ENCODE data around the gene TNFRSF17. TPM values are rescaled to one million over a fixed set of nuclear protein-coding genes. Genes with fewer than 3 reads are reported as not detected.

The TNFRSF17 gene
- total and polyA plus RNA-seq, 10 of the 15 experiments (the other 5 are each of a cell fraction or from before 2014, with no cell fraction given), result 106 to 461 (median 179) TPM

- intact Hi-C loops (cut with micrococcal nuclease; ENCODE audit: unreplicated experiment), result no loop called here
- Histone ChIP-seq H3K36me3 (ENCODE audit: control insufficient read depth in 2 of 2, insufficient read depth in 2 of 2, low read length in 1 of 2) (peaks cover 3 to 5% of the 10 kb centered on the region in 2 experiments; a peak in 3 of 4 replicates), H3K79me2 (ENCODE audit: control insufficient read depth, insufficient read depth, low read length) (no peaks in the 10 kb centered on the region), H3K4me3 (no peak overlapping the region), H2AFZ (ENCODE audit: control insufficient read depth, low read depth, low read length) (no peak overlapping the region), H3K9me3 (replicated peaks; ENCODE audit: control insufficient read depth, insufficient read depth, low read length) (no peaks in the 10 kb centered on the region), H3K4me1 (ENCODE audit: control insufficient read depth, insufficient read depth, low read length) (no peaks in the 10 kb centered on the region; the same call in 1 of the 2 replicates), H4K20me1 (ENCODE audit: control insufficient read depth, insufficient read depth) (no peaks in the 10 kb centered on the region; the same call in 1 of the 2 replicates), H3K4me2 (ENCODE audit: control insufficient read depth, insufficient read depth) (no peak overlapping the region), H3K27me3 (replicated peaks in 1 of 2; ENCODE audit: control insufficient read depth in 2 of 2, insufficient read depth in 2 of 2, low read length in 1 of 2) (no peaks in the 10 kb centered on the region), H3K27ac (ENCODE audit: control insufficient read depth, insufficient read depth) (no peak overlapping the region), H3K9ac (ENCODE audit: control insufficient read depth, insufficient read depth, low read length) (no peak overlapping the region)
- DNase-seq (ENCODE audit: low read depth, low spot score), result no peak
- RAD21 ChIA-PET (ENCODE audit: unreplicated experiment), result interaction anchor here (0.6 to 0.9 kb wide), 3 partner anchors 13 to 58 kb away, joined by 4 read pairs; no protein-coding TSS in a partner anchor
- peak; percentile 13 for FAIRE-seq
- in situ Hi-C loops (cut with MboI), result no loop called here
- 49% methylated on average over 2 of the region's 2 CpGs for WGBS (ENCODE audit: insufficient coverage, insufficient replicate concordance, low lambda C conversion rate, missing lambda C conversion rate)
- no peak for TF ChIP-seq JUND (IDR thresholded peaks at IDR 0.05; ENCODE audit: low read depth, low read length)
- no peak for TF ChIP-seq MTA3 (IDR thresholded peaks at IDR 0.05; ENCODE audit: borderline replicate concordance, low read length)
- TF ChIP-seq TARDBP (IDR thresholded peaks at IDR 0.05; ENCODE audit: borderline replicate concordance), result no peak
- TF ChIP-seq JUNB (IDR thresholded peaks at IDR 0.05), result no peak
- no peak for ATAC-seq
- BruUV-seq (replicated peaks), result no TSS peak
- CTCF ChIA-PET, result interaction anchor here (1.0 to 2.4 kb wide), 3 partner anchors 13 to 86 kb away, joined by 3 to 6 read pairs (median 3); no protein-coding TSS in a partner anchor
- POLR2A ChIA-PET, result interaction anchor here (1.1 kb wide), 1 partner anchor 10 kb away, joined by 3 read pairs; no protein-coding TSS in a partner anchor
- SMC1A ChIA-PET (ENCODE audit: uncharacterized antibody, unreplicated experiment), result interaction anchor here (0.8 to 1.6 kb wide), 6 partner anchors 13 to 65 kb away, joined by 3 to 4 read pairs (median 3); no protein-coding TSS in a partner anchor
These were observed 44.9 kb downstream of the TNFRSF17 start for GRCh38 chr16:12009922-12010321.

DNA sequence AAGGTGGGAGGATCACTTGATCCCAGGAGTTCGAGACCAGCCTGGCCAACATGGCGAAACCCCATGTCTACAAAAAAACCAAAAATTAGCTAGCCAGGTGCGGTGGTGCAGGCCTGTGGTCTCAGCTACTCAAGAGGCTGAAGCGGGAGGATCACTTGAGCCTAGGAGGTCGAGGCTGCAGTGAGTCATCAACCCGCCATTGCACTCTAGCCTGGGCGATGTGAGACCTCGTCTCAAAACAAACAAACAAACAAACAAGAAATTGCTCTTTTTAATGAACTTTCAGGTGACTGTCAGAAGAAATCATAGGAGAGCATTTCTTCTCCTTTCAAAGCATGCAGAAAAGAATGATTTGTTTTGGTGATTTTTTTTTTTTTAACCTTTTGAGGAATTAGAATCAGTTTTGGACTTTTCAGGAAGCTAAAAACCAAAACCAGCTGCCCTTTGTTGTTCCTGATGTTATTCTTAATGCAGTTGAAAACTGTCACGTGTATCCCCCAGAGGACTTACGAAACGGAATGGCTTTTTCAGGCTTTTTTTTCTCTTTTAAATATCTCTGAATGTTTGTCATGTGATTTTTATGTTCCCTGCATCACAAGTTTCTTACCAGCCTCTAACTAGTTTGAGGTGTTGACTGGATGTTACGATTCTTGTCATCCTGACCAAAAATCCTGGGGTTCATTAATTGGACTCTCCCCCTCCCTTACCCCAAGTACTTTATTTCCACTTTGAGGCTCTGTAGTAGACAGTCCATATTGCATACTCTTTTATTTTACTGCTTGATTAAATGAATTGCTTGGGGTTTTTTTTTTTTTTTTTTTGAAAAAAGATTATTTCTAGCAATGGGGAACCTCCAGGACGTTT is 45.6 kb downstream of the TNFRSF17 start:
- no peak overlapping the region for H3K4me2 ChIP-seq (ENCODE audit: control insufficient read depth, insufficient read depth)
- TF ChIP-seq ZNF384 (IDR thresholded peaks at IDR 0.05; ENCODE audit: borderline replicate concordance, low read depth, low read length), result 0 out of 2 replicates have a peak, but pooled peaks have one; percentile 23
- peak; percentile 60 for TF ChIP-seq RAD51 (IDR thresholded peaks at IDR 0.05)
- TF ChIP-seq ZNF687 (IDR thresholded peaks at IDR 0.05), result no peak
- TF ChIP-seq MEF2B (IDR thresholded peaks at IDR 0.05; ENCODE audit: partially characterized antibody, poor library complexity, severe bottlenecking), result peak; percentile 12
- 0 out of 2 replicates have a peak, but pooled peaks have one; percentile 67 for TF ChIP-seq CHD4 (IDR thresholded peaks at IDR 0.05)

More for the DNA sequence above, 45.6 kb downstream of the TNFRSF17 start:
- in situ Hi-C loops (cut with MboI), result no loop called here
- SMC1A ChIA-PET (ENCODE audit: uncharacterized antibody, unreplicated experiment), result interaction anchor here (1.0 to 1.4 kb wide), 4 partner anchors 8 to 26 kb away, joined by 3 to 4 read pairs (median 3); no protein-coding TSS in a partner anchor
- no peak for FAIRE-seq
- no peaks in the 10 kb centered on the region; the same call in 1 of the 2 replicates for H3K4me1 ChIP-seq (ENCODE audit: control insufficient read depth, insufficient read depth, low read length)
- no peaks in the 10 kb centered on the region for H3K9me3 ChIP-seq (replicated peaks; ENCODE audit: control insufficient read depth, insufficient read depth, low read length)
- no peak overlapping the region for H3K9ac ChIP-seq (ENCODE audit: control insufficient read depth, insufficient read depth, low read length)
- intact Hi-C loops (cut with micrococcal nuclease; ENCODE audit: unreplicated experiment), result no loop called here
- 42% methylated on average over 13 of the region's 13 CpGs for WGBS (ENCODE audit: insufficient coverage, insufficient replicate concordance, low lambda C conversion rate, missing lambda C conversion rate)
- H3K27ac ChIP-seq (ENCODE audit: control insufficient read depth, insufficient read depth), result no peak overlapping the region
- ATAC-seq, result no peak
- no peak for DNase-seq (ENCODE audit: low read depth, low spot score)
- RAD21 ChIA-PET (ENCODE audit: unreplicated experiment), result interaction anchor here (0.7 to 0.9 kb wide), 3 partner anchors 24 to 61 kb away, joined by 3 to 4 read pairs (median 4); no protein-coding TSS in a partner anchor
- POLR2A ChIA-PET, result no interaction called here
- H3K4me3 ChIP-seq, result no peak overlapping the region
- no TSS peak for BruUV-seq (replicated peaks)
- peaks cover 3% of the 10 kb centered on the region in 2 experiments; a peak in 3 of 4 replicates for H3K36me3 ChIP-seq (ENCODE audit: control insufficient read depth in 2 of 2, insufficient read depth in 2 of 2, low read length in 1 of 2)
- no peak overlapping the region for H2AFZ ChIP-seq (ENCODE audit: control insufficient read depth, low read depth, low read length)
- no peaks in the 10 kb centered on the region for H4K20me1 ChIP-seq (ENCODE audit: control insufficient read depth, insufficient read depth)
- H3K27me3 ChIP-seq (replicated peaks in 1 of 2; ENCODE audit: control insufficient read depth in 2 of 2, insufficient read depth in 2 of 2, low read length in 1 of 2), result no peaks in the 10 kb centered on the region
- CTCF ChIA-PET, result interaction anchor here (1.1 to 2.4 kb wide), 2 partner anchors 13 to 61 kb away, joined by 3 to 6 read pairs; no protein-coding TSS in a partner anchor
- H3K79me2 ChIP-seq (ENCODE audit: control insufficient read depth, insufficient read depth, low read length), result no peaks in the 10 kb centered on the region
